Sigmoid colon (tissue), 4 donors: ENCODE results near the gene CRADD.

Experiments used
- CTCF ChIP-seq, 4 experiments: fragments of 450-650 bp in 3 of 4; fragments of 200-600 bp in 1 of 4; IDR thresholded peaks; one replicate each; pipeline ENCODE4 v1.5.1; 2016 to 2019; ENCODE audit warnings: antibody characterized with exemption in 4 of 4, mild to moderate bottlenecking in 3 of 4, moderate library complexity in 2 of 4
- EP300 ChIP-seq, 4 donors: sonication (generic); formaldehyde crosslinking; IDR thresholded peaks; one replicate each; pipeline ENCODE4 v1.6.1; 2017; ENCODE audit warnings: antibody characterized with exemption in 4 of 4
- POLR2A ChIP-seq, 2 donors: fragments of 450-650 bp; IDR thresholded peaks; one replicate each; pipeline ENCODE4 v1.6.1; 2016; ENCODE audit warnings: antibody characterized with exemption in 2 of 2, mild to moderate bottlenecking in 2 of 2, moderate library complexity in 2 of 2

GRCh38 chr12:93857279-93857938, 180.2 kb downstream of the CRADD start:
- TF ChIP-seq CTCF (IDR thresholded peaks at IDR 0.05): no peak
- TF ChIP-seq POLR2A (IDR thresholded peaks at IDR 0.05): no peak
- no peak for TF ChIP-seq EP300 (IDR thresholded peaks at IDR 0.05)
